SIG-M5 treated with dmso at 0.1 percent for 504 hours (cell line): ENCODE measurements around the gene CABCOCO1.
A peak's percentile ranks its signal among the peaks of the same experiment; 100 is the strongest.
"Not testable (repeated sequence)": the region's sequence is repeated elsewhere in the genome, so short reads cannot be mapped to it uniquely, and the experiment has no call there.

Experiments used
- DNase-seq: peaks from one replicate; lab custom pipeline; 2025; ENCODE audit not compliant: unreplicated experiment; lab: John Stamatoyannopoulos, UW

CABCOCO1 gene

GRCh38 chr10:61708846-61709245 is 46.1 kb downstream of the CABCOCO1 start:
- DNase-seq: no peak

GRCh38 chr10:61712105-61712504 is 49.4 kb downstream of the CABCOCO1 start:
- not testable (repeated sequence) for DNase-seq

- not testable (repeated sequence) for DNase-seq
Measured at GRCh38 chr10:61719475-61719874, 56.7 kb downstream of the CABCOCO1 start.

- no peak for DNase-seq
Measured at GRCh38 chr10:61719906-61720305, 57.2 kb downstream of the CABCOCO1 start.

- no peak for DNase-seq
Measured at GRCh38 chr10:61721431-61721830, 58.7 kb downstream of the CABCOCO1 start.

GRCh38 chr10:61725221-61725620 is 62.5 kb downstream of the CABCOCO1 start:
- DNase-seq: not testable (repeated sequence)

GRCh38 chr10:61729596-61729995 is 66.9 kb downstream of the CABCOCO1 start:
- DNase-seq: no peak

GRCh38 chr10:61730671-61731070 is 67.9 kb downstream of the CABCOCO1 start:
- DNase-seq: no peak

GRCh38 chr10:61731638-61732037 is 68.9 kb downstream of the CABCOCO1 start:
- no peak for DNase-seq

GRCh38 chr10:61732629-61733278 is 70.0 kb downstream of the CABCOCO1 start:
- no peak for DNase-seq

GRCh38 chr10:61733358-61733940 is 70.7 kb downstream of the CABCOCO1 start:
- DNase-seq: peak; percentile 10

- DNase-seq: no peak
Measured at GRCh38 chr10:61735882-61736281, 73.2 kb downstream of the CABCOCO1 start.

GRCh38 chr10:61737455-61737854 is 74.7 kb downstream of the CABCOCO1 start:
- not testable (repeated sequence) for DNase-seq

GRCh38 chr10:61742812-61743211 is 80.1 kb downstream of the CABCOCO1 start:
- no peak for DNase-seq

- DNase-seq: no peak
Measured at GRCh38 chr10:61744469-61744868, 81.7 kb downstream of the CABCOCO1 start.

- DNase-seq: no peak
Measured at GRCh38 chr10:61746377-61746776, 83.6 kb downstream of the CABCOCO1 start.

- no peak for DNase-seq
Measured at GRCh38 chr10:61747307-61747706, 84.6 kb downstream of the CABCOCO1 start.

GRCh38 chr10:61749291-61749690 is 86.6 kb downstream of the CABCOCO1 start:
- no peak for DNase-seq

GRCh38 chr10:61750943-61751471 is 88.3 kb downstream of the CABCOCO1 start:
- DNase-seq: peak; percentile 58

GRCh38 chr10:61751599-61751998 is 88.9 kb downstream of the CABCOCO1 start:
- DNase-seq: no peak

GRCh38 chr10:61752111-61753011 is 89.6 kb downstream of the CABCOCO1 start:
- no peak for DNase-seq

GRCh38 chr10:61753453-61753852 is 90.7 kb downstream of the CABCOCO1 start:
- no peak for DNase-seq
